ENCODE measurements around the gene SP110.

The SP110 gene

GRCh38 chr2:230144355-230144754 lies 75.4 kb downstream of the SP110 start:
- H2AFZ ChIP-seq (ENCODE audit: low read depth, low read length), result no peak overlapping the region
- no peak overlapping the region for H3K4me3 ChIP-seq (ENCODE audit: low read depth in 1 of 2, low read length in 2 of 2)
- no peak overlapping the region for H3K4me2 ChIP-seq (ENCODE audit: insufficient read depth, low read length)
- peaks cover 4% of the 10 kb centered on the region; the same call in 1 of the 2 replicates for H3K4me1 ChIP-seq (ENCODE audit: insufficient read depth, low read length)
- no peaks in the 10 kb centered on the region for H3K79me2 ChIP-seq (ENCODE audit: insufficient read depth, low read length)
- H3K36me3 ChIP-seq (ENCODE audit: insufficient read depth, low read length), result no peaks in the 10 kb centered on the region
- H3K9me3 ChIP-seq (ENCODE audit: insufficient read depth, low read length, severe bottlenecking), result peaks cover 7% of the 10 kb centered on the region
- no peaks in the 10 kb centered on the region for H4K20me1 ChIP-seq (ENCODE audit: insufficient read depth, low read length)
- TF ChIP-seq EZH2 (IDR thresholded peaks at IDR 0.05; ENCODE audit: borderline replicate concordance, low read depth, low read length, severe bottlenecking), result no peak
- no peak for TF ChIP-seq CTCF (IDR thresholded peaks at IDR 0.05; ENCODE audit: borderline replicate concordance, extremely low read depth, low read length, poor library complexity, severe bottlenecking)
- no peak overlapping the region for H3K27ac ChIP-seq (ENCODE audit: low read length)
- H3K9ac ChIP-seq (ENCODE audit: low read depth, low read length), result no peak overlapping the region
- DNase-seq (no peak), ATAC-seq (ENCODE audit: insufficient read depth, low read depth) (no peak)
- no peaks in the 10 kb centered on the region for H3K27me3 ChIP-seq (ENCODE audit: insufficient read depth, low read length, poor library complexity)

GRCh38 chr2:230140667-230141066 lies 79.1 kb downstream of the SP110 start:
- ATAC-seq (ENCODE audit: insufficient read depth, low read depth) (no peak), DNase-seq (no peak)
- Histone ChIP-seq H2AFZ (ENCODE audit: low read depth, low read length) (no peak overlapping the region), H3K4me2 (ENCODE audit: insufficient read depth, low read length) (no peak overlapping the region), H3K79me2 (ENCODE audit: insufficient read depth, low read length) (no peaks in the 10 kb centered on the region), H3K4me3 (ENCODE audit: low read depth in 1 of 2, low read length in 2 of 2) (no peak overlapping the region), H3K36me3 (ENCODE audit: insufficient read depth, low read length) (no peaks in the 10 kb centered on the region), H3K27ac (ENCODE audit: low read length) (no peak overlapping the region), H4K20me1 (ENCODE audit: insufficient read depth, low read length) (no peaks in the 10 kb centered on the region), H3K9ac (ENCODE audit: low read depth, low read length) (no peak overlapping the region), H3K9me3 (ENCODE audit: insufficient read depth, low read length, severe bottlenecking) (peaks cover 7% of the 10 kb centered on the region), H3K27me3 (ENCODE audit: insufficient read depth, low read length, poor library complexity) (no peaks in the 10 kb centered on the region), H3K4me1 (ENCODE audit: insufficient read depth, low read length) (no peaks in the 10 kb centered on the region)
- TF ChIP-seq EZH2 (IDR thresholded peaks at IDR 0.05; ENCODE audit: borderline replicate concordance, low read depth, low read length, severe bottlenecking), result no peak
- TF ChIP-seq CTCF (IDR thresholded peaks at IDR 0.05; ENCODE audit: borderline replicate concordance, extremely low read depth, low read length, poor library complexity, severe bottlenecking), result no peak

GRCh38 chr2:230137902-230138539 lies 81.8 kb downstream of the SP110 start:
- no peak overlapping the region for H3K4me3 ChIP-seq (ENCODE audit: low read depth in 1 of 2, low read length in 2 of 2)
- H3K27me3 ChIP-seq (ENCODE audit: insufficient read depth, low read length, poor library complexity), result no peaks in the 10 kb centered on the region
- H3K9me3 ChIP-seq (ENCODE audit: insufficient read depth, low read length, severe bottlenecking), result peaks cover 12% of the 10 kb centered on the region
- no peaks in the 10 kb centered on the region for H3K36me3 ChIP-seq (ENCODE audit: insufficient read depth, low read length)
- H4K20me1 ChIP-seq (ENCODE audit: insufficient read depth, low read length), result no peaks in the 10 kb centered on the region
- no peak for DNase-seq
- no peak for TF ChIP-seq EZH2 (IDR thresholded peaks at IDR 0.05; ENCODE audit: borderline replicate concordance, low read depth, low read length, severe bottlenecking)
- TF ChIP-seq CTCF (IDR thresholded peaks at IDR 0.05; ENCODE audit: borderline replicate concordance, extremely low read depth, low read length, poor library complexity, severe bottlenecking), result no peak
- no peak overlapping the region for H2AFZ ChIP-seq (ENCODE audit: low read depth, low read length)
- H3K9ac ChIP-seq (ENCODE audit: low read depth, low read length), result no peak overlapping the region
- no peak overlapping the region for H3K27ac ChIP-seq (ENCODE audit: low read length)
- no peaks in the 10 kb centered on the region for H3K4me1 ChIP-seq (ENCODE audit: insufficient read depth, low read length)
- no peaks in the 10 kb centered on the region for H3K79me2 ChIP-seq (ENCODE audit: insufficient read depth, low read length)
- H3K4me2 ChIP-seq (ENCODE audit: insufficient read depth, low read length), result no peak overlapping the region
- ATAC-seq (ENCODE audit: insufficient read depth, low read depth), result no peak
